Stimulated activated CD4-positive, alpha-beta T cell treated with anti-CD3 and anti-CD28 coated beads, Interleukin-1b, Interleukin-23, amount 100 ng/mL, for 1 hour (primary cell): ENCODE measurements around the gene DOK5.

Experiments
- DNase-seq, 2 donors: peaks; one replicate each; pipeline ENCODE4 v3.0.0-alpha.2; 2020; ENCODE audit warnings: low read depth in 2 of 2

The DOK5 gene

DNA sequence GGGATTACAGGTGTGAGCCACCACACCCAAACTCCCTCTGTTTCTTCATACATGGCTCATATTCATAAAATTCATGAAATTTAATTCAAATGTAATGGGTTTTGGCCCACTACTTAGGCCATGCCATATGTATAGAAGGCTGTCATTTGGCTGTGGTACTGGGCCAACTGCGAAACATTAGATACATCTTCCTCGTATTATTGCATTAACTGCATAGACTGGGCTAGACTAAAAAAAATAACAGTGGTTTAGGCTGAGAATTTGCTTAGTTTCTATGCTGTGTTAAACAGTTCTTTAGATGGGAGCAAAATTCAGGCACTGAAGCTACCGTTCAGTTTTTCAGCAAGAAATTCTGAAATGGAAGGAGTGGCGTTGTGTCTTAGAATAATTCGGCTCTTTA lies 133.6 kb downstream of the DOK5 start:
- no peak for DNase-seq

DNA sequence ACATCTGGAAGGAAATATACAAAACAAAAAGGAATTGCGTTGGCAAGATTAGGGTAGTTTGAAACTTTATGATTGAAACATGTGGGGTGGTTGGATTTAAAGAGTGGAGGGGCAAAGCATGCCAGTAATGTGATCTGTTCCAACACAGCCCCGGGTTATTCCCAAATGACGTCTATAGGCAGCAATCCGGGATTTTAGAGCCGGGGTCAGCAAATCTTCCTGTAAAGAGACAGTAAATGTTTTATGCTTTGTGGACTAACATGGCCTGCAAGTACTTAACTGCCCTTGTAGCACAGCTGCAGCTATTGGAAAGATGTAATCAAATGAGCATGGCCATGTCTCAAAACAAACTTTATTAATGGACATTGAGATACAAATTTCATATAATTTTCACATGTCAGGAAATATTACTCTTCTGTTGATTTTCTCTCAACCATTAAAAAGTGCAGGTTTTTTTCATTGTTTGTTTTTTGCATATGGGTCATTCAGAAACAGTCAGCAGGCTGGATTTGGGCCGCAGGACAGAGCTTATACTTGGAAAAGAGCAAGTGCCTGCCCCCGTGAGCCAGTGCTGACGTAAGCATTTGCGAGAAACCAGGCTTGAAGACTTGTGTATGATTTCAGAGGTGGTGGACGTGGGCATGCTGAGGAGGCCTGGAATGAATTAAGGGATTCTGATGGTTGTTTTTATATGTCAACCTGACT lies 136.5 kb downstream of the DOK5 start:
- no peak for DNase-seq

DNA sequence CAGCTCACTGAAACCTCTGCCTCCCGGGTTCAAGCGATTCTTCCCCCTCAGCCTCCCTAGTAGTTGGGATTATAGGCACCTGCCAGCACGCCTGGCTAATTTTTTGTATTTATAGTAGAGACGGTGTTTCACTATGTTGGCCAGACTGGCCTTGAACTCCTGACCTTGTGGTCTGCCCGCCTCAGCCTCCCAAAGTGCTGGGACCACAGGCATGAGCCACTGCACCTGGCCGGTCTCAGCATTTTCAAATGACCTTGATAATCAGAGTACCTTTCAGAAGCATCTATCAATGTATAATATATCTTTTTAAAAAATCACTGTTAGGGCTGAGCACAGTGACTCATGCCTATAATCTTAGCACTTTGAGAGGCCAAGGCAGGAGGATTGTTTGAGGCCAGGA lies 143.0 kb downstream of the DOK5 start:
- no peak for DNase-seq

DNA sequence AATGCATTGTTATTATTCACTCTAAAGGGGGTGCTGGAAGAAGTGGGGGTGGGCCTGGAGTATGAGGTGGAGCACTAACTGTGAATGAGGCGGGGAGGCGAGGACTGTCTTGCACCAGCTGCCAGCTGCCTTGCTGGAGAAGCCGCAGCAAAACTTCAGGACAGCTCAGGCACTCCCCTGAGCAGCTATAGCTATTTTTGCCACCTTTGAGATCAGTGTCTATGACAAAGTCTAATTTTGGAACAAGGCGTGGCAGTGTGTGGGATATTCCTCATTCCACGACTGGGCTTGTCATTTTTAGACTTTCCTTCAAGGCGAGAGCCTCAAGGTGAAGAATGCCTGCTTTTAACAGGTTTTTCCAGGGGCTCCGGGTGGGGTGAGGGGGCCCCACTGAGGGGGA lies 143.8 kb downstream of the DOK5 start:
- no peak for DNase-seq

DNA sequence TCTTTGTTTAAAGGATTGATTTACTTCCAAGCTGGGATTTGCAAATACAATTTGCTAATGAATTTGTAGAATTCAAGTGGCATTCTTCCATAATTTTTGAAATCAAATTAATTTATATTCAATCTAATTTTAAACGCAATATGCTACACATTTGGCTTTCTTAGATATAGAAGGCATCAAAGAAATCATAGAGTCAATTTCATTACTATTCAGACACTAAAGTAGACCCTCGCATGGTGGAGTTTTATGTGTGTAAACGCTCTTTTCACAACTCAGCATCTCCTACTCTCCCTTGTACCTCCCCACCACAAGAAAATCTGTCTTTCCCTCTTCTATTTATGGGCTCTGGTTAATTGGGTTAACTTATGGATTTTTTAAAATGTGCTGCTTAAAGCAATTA lies 144.3 kb downstream of the DOK5 start:
- no peak for DNase-seq

DNA sequence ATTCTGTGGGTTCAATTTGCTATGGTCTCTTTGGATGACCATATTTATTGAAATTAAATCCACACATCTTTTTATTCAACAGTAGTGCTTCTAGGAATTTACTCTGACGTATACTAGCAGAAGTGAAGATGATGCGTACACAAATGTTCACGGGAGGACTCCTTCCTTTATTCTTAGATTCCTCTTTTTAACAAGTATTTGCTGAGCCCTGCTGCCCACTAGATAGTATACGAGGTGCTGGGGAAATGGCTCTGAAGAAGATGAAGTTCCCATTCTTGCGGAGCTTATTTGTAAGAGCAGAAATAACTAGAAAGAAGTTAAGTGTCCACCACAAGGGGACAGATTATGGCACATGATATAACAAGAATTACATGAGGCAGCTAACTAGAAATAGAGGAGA lies 145.2 kb downstream of the DOK5 start:
- no peak for DNase-seq

DNA sequence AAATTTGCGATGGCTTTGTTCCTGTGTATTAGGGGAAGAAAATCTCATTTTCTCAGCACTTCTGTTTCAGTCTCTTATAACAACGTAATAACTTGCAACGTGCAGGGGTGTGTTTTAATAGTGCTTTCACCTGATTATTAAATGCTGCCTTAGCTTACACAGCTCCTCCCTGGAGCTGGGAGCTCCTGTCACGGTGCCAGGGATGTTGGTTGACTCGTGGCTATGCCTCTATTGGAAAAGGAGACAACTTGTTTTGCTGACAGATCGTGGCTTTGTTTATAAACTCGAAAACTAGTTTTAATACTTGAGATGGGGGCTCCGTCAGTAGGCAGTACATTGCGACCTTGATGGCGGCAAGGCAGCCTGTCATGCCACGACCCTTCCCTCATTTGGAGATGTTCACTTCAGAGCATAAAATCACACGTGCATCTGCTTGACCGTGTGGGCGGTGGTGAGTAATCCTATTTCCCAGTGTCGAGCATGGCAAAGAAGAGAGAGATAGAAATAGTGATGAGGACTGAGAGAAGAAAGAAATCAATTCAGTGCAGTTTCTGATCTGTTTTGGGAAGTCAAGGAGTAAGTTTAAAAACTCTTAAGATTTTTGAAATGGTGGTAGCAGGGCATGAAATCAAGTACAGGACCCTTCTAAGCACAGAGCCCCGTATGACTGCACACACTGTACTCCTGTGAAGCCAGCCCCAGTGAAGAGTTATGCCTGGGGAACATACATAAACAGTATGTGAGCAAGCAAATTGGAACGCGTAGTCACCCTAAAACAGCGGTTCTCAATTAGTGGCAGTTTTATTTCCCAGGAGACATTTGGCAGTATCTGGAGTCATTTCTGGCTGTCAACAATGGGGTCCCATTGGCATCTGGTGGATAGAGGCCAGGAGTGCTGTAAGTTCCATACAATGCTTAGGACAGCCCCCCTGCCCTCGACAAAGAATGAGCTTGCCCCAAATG lies 147.2 kb downstream of the DOK5 start:
- no peak for DNase-seq

DNA sequence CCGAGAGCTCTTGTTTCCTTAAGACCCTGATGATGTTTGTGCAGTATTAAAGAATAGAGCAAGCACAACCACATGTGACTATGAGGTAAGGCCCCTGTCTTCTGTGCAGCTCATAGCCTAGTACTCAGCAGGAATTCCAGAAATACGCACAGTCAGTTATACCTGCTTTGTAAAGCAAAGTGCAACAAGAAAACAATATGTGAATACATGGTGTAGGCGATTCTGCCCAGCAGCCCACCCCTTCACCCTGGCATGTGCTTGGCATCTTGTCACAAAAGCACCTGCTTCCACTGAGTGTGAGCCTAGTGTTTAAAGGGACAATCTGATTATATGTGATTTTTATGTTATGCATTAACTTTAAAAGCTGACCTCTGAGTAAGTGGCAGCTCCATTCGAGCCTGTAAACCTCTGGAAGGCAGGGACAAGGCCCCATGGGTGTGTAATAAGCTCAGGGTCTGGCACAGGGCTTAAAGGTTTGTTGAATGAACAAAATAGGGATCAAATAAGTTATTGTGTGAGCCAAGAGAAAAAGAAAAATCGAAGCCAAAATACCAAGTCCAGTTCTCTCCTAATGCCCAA lies 148.7 kb downstream of the DOK5 start:
- DNase-seq, result no peak

DNA sequence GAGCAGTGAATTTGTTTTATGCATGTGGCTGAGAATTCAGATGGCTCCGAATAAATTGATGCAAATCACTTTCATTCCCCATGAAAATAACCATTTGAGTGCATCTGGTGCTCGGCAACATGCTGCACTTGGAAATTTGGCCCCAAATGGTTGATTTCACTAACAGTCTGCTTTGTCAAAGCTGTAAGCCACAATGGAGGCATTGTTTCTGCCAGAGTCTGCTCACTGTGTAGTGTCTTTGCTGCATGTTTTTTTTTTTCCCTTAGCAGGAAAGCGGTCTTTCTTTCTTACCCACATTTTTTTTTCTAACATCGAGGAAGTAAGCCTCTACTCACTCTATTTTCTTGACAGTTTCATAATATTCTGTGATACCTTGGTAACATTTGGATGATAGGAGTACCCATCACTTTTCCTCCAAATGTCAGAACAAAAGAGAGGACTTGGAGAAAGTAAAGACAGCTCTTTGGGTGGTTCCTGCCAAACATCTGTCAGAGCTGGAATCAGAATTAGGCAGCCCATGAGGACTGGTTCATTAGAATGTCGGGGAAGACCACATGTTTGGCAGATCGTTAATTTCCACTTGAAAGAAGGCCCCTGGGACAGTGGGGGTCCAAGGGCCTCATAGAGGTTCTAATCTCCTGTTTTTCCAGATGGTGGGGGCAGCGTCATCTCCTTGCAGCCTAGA lies 149.5 kb downstream of the DOK5 start:
- no peak for DNase-seq

DNA sequence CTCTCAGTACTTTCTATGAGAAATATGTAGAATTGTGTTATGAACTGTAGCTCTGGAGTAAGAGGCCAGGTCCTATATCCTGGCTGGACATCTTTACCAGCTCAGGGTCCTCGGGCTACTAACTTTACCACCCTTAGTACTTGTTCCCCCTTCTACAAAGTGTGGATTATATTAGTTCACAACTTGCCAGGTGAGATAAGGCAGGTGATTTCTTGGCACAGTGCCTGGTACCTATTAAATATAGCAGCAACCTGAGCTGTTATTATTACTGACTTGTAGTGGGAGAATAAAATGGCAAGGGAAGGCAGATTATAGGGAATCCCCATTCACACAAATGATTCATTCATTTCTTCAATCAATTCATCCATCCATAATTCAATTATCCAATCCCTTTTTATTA lies 150.1 kb downstream of the DOK5 start:
- no peak for DNase-seq

DNA sequence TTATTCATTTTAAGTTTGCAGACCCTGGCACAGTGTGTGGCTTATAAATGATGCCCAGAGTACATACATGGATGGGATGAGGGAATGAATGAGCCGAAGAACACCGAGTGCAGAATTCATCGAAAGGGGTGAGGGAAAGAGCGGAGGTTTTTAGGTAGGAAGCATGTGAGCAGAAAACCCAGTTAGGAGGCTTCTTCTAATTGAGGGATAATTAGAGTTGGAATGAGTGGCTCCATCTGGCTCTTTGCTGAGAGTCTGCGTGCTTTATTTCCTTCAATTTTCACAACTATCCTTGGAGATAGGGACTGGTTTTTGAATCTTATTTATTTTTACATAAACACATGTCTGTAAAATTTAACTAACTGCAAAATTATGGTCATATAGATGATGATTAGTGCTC lies 150.7 kb downstream of the DOK5 start:
- DNase-seq, result no peak

DNA sequence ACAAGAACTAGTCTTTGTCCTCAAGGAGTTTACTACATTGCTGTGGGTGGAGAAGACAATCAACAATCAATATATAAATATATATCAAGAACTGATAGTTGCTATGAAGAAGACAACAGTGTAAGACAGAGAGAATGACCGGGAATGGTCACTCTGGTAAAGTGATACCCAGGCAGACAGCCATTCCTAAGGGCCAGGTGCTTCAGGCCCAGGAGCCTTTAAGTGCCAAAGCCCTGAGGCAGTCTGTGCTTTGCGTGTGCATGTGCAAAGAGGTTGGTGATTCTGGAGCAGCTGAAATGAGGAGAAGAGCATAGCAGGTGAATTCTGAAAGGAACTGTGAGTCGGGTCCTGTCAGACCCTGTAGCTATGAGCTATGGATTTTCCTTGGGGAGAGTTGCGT lies 154.2 kb downstream of the DOK5 start:
- no peak for DNase-seq

DNA sequence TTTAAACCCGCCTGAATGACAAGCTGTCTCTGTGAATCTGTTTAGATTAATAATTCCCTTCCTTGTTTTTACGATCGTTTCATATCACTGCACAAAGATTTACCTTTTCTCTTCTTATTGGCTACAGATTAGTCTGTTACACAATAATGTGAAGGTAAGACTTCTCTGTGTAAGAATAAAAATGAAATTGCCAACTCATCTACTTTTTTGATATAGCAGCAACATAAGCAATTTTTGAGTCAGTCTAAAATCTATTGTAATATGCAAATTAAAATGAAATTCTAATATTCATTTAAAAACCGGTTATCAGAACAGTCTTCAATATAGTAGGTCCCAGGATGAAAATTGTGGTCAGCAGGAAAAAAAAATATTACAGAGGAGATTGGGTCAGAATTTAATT lies 155.2 kb downstream of the DOK5 start:
- DNase-seq, result no peak

DNA sequence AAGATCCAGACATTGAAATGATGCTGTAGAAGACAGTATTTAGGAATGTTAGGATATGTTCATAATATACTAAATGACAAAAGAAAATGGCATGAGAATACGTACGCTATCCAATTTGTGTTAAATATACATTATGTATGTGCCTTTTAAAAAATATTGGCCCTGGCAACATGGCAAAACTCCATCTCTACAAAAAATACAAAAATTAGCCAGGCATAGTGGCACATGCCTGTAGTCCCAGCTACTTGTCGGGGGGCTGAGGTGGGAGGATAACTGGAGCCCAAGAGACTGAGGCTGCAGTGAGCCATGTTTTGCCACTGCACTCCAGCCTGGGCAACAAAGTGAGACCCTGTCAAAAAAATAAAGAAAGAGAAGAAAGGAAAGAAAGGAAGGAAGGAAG lies 155.7 kb downstream of the DOK5 start:
- DNase-seq, result no peak

DNA sequence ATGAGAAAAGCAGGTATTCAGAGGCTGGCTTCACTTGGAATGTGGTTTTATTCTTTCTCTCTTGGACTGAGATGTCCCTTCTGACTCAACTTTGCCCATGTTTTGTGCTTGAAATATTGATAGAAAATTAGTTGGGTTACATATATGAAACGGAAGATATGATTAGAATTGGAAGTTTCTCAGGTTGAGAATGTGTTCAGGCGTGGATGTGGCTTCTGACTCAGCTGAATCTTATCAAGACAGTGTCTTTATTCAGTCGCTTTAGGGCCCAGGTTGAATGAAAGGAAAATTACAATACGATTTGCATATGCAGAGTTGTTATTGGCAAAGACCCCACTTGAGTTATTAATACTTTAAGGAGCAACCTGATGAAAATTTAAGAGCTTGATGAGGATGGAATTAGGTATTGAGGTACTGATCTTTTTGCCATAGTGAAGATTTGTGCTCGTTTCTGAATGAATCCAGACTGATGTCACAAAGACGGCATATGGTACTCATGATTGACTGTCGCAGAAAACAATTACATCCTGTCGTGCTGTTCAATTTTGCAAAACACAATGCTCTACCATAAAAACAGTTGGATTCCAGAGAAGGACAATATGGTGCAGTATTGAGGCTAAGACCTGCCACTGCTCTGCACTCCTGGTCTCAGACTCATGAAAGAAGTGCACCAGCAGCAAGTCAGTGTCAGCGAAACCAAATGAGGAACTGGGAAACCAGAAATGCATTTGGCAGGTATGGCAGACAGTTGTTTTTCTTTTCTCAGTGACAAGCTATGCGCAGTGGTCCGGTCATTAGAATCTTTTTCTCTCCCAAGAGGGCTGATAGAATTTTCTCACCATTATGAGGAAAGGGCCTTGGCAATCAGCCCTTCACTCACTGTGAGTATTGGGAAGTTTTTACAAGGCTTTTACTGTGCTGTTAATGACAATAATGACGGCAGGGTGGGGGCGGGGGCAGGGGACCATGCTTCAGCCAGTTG lies 158.3 kb downstream of the DOK5 start:
- DNase-seq, result no peak

DNA sequence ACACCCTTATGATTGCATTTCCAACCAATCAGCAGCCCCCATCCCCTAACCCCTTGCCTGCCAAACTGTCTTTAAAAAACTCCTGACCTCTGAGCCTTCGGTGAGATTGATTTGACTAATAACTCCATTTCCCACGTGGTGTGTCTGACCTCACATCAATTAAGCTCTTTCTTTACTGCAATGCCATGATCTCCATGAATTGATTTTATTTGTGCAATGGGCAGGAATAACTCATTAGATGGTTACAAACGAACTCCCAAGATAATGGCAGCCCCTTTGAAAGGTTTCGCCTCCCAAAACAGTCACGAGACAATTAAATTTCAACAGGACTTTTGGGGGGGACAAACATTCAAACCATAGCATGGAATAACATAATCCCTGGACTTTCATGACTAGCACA lies 161.2 kb downstream of the DOK5 start:
- DNase-seq, result no peak

DNA sequence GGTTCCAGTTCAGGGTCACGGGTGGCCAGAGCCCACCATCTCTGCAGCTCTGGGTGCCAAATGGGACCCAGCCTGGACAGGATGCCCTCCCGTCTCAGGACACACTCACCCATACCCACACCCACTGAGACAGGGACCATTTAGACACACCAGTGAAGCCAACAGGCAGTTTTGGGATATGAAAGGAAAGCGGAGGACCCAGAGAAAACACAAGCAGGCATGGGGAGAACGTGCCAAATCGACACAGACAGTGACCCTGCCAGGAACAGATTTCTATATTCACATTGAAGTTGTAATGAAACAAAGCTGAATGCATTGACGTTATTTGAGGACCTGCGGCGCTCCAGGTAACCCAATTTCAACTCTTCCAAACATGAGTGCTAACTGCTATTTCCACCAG lies 164.5 kb downstream of the DOK5 start:
- DNase-seq, result no peak

DNA sequence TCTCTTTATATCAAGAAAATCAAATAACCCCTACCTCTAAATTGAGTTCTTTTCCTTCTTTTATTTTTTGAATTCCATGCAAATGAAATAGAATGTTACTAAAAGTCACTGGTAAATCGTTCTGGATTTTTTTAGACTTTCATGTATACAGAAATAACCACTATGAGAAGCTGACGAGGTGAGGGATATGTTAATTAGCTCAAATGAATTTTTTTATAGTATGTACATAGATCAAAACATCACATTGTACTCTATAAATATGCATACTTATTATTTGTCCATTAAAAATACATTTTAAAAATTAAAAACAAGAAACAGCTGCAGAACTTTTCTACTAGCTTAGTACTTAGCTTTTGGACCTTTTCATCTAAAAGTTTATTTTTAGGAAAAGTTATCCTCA lies 165.4 kb downstream of the DOK5 start:
- DNase-seq, result no peak

DNA sequence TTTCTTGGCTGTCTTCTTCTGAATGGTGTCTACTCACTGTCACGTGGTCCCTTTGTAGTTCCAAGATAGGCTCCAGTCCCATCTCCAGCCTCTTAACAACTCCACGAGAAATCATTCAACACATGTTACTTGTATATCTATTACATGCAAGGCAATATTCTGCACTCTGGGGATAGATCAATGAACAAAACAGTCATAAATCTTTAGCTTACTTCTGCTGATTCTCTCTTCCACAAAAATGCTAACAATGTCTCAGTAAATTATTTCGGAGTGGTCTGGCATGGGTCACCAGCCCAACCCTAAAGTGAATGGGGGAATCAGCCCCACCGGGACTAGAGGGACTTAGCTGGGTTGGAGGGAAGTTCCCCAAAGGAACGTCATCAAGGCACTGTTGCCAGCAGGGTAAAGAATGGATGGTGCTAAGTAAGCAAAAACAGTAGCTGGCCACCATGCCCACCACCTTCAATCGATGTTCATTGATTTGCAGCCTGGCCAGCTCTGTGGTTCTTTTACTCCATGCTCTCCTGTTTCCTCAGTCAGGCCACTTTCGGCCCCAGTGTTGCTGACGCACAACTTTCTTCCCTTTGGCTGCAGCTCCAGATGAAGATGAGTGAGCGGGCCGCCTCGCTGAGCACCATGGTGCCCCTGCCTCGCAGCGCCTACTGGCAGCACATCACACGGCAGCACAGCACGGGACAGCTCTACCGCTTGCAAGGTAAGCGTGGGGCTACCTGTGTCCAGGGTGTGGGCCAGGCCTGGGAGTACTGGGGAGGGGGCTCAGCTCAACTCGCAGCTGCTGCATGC lies 167.7 kb downstream of the DOK5 start:
- DNase-seq, result no peak

DNA sequence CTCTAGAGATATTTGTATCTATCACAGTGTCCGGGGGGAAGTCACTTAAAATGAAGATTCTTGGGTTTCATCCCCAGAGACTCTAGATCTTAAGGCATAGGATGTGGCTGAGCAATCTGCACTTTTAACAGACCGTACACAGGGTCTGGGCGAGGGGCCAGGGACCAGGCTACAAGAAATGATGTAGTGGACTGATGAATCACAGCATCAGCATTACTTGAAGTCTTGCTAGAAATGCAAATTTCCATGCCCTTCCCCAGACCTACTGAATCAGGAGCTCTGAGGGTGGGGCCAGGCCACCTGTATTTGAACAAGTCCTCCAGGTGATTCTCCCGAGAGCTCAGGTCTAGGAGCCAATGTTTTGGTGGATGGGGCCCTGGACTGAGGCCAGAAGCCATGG lies 168.4 kb downstream of the DOK5 start:
- DNase-seq, result no peak
